GM12892 (cell line): ENCODE results near the gene LRSAM1.

ENCODE experiments used
- POLR2A ChIP-seq: IDR thresholded peaks from 2 replicates; pipeline ENCODE4 v1.6.1; 2011; ENCODE audit warnings: low read depth, low read length, control low read depth
- POLR2AphosphoS5 ChIP-seq: IDR thresholded peaks from 2 replicates; pipeline ENCODE4 v1.6.1; 2011; ENCODE audit warnings: low read depth, low read length, control low read depth

GRCh38 chr9:127407492-127407843 lies 43.8 kb upstream of the LRSAM1 start:
- TF ChIP-seq POLR2A (no peak), POLR2AphosphoS5 (no peak)
